IMR-90 (cell line): ENCODE data around the gene ZBTB25.

Experiments used
- BHLHE40 ChIP-seq: fragments of 150-350 bp; IDR thresholded peaks from 2 replicates; pipeline ENCODE4 v1.6.1; 2016; ENCODE audit warnings: mild to moderate bottlenecking, low read depth, low read length
- CTCF ChIP-seq: conservative IDR thresholded peaks from 2 replicates; pipeline ENCODE4 v1.5.1; 2012; ENCODE audit warnings: mild to moderate bottlenecking, low read depth, low read length, improper control_type of control experiment
- POLR2A ChIP-seq: IDR thresholded peaks from 2 replicates; pipeline ENCODE4 v1.6.1; 2012; ENCODE audit warnings: mild to moderate bottlenecking, low read depth, low read length

- TF ChIP-seq CTCF (no peak), BHLHE40 (no peak), POLR2A (no peak)
These were observed 44.1 kb downstream of the ZBTB25 start for GRCh38 chr14:64459405-64460136.
